GM19397 (cell line): ENCODE results near the gene OOSP4A.

Experiments used
- ATAC-seq: cut with Tn5 transposase; IDR thresholded peaks from one replicate; pipeline ENCODE4 v1.9.1; 2021; ENCODE audit warnings: mild to moderate bottlenecking, moderate library complexity; ENCODE audit not compliant: unreplicated experiment

Gene OOSP4A

GRCh38 chr11:59963733-59964132, at the start of gene OOSP4A:
OOSP4A (plus strand) TSS chr11:59964033; CDS start chr11:59964033, 0 bp downstream.
- no peak for ATAC-seq

GRCh38 chr11:59918480-59918879, 45.4 kb upstream of the OOSP4A start:
- no peak for ATAC-seq

DNA sequence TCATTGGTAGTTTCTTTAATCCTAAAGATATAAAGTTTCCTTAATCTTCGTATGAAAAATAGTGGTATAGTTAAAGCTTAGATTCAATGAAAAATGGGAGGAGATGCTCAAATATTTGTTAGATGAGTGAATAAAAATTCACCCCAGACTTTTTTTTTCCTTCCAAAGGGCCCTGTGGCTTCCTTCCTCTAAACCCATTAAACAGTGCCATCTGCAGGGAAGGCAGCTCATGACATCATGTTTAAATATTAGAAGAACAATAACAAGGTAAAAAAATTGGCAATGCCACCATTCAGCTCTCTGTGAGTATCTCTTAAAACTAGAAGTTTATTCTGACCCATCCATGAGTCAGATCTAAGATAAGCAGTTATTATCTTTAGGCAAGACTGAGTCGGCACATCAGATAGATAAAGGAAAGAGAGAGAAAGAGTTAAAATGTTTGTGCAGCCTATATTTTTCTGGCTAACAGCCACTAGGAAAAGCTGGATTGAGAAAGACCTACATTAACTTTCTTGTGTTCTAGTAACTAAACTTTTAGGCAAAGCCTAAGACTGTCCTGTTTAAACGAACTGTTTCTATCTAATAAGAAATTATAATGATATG, 44.7 kb upstream of the OOSP4A start:
- no peak for ATAC-seq

DNA sequence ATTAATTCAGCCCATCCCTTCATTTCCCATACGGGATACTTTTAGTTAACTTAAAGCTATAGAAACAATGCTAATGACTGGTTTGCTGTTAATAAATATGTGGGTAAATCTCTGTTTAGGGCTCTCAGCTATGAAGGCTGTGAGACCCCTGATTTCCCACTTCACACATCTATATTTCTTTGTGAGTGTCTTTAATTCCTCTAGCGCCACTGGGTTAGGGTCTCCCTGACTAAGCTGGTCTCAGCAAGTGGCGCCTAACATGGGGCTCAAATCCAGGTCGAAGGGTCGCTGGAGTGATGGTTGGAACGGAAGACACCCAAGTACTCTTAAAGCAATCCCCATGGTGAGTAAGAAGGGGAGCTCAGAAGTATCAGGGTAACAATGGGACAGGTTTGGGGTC, 40.0 kb upstream of the OOSP4A start:
- ATAC-seq, result no peak

- ATAC-seq, result no peak
These were observed 32.1 kb upstream of the OOSP4A start for GRCh38 chr11:59931688-59932087.

DNA sequence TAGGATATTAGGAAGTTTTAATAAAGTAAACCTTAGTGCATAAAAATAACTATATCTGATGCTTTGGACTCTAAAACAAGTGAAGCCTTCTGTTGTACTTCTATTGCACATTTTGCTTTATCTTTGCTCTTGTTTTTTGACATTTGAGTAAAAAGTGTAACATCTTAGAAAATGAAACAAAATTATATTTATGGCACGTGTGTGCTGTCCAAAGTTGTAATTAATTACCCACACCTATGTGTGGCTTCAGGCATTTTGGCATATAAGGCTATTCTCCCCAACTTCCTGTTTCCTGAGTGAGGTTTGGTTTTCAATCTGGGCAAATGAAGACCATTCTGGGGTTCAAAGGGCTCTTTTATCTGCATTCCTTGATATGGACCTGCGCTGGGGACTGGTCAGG, 25.7 kb upstream of the OOSP4A start, which contains the start of gene OOSP1:
Gene OOSP1 (plus strand): TSS at position 301 of the 400 bp plus-strand sequence. CDS start 23 bp downstream, at position 324.
- no peak for ATAC-seq

DNA sequence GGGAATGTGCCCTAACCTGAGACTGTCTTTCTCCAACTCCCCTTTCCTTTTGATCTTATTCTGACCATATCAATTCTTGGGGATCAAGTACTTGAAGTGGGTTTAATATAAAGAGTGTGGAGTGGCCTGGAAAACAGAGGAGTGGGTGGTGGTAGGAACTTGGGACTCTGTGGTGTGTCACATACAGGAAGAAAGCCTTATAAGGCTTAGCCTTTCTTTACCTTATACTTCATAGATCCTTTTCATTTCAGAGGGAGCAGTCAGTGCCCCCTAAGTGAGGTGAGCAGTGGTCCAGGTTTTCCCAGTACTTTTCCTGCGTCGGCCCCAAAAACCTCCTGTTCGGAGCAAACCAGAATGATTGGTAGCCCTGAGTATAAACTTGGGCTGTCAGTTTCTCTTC, 25.1 kb upstream of the OOSP4A start:
- no peak for ATAC-seq

DNA sequence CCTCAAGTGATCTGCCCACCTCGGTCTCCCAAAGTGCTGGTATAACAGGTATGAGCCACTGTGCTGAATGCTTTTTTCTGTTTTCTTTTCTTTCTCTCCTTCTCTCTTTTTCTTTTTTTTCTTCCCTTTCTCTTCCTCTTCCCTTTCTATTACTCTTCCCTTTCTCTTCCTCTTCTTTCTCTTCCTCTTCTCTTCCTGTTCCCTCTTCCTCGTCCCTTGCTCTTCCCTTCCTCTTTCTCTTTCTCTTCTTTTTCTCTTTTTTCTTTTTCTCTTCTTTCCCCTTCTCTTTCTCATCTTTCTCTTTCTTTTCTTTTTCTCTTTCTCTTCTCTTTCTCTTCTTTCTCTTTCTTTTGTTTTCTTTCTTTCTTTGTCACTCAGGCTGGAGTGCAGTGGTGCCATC, 24.4 kb upstream of the OOSP4A start:
- no peak for ATAC-seq

GRCh38 chr11:59941091-59941490, 22.7 kb upstream of the OOSP4A start:
- no peak for ATAC-seq

DNA sequence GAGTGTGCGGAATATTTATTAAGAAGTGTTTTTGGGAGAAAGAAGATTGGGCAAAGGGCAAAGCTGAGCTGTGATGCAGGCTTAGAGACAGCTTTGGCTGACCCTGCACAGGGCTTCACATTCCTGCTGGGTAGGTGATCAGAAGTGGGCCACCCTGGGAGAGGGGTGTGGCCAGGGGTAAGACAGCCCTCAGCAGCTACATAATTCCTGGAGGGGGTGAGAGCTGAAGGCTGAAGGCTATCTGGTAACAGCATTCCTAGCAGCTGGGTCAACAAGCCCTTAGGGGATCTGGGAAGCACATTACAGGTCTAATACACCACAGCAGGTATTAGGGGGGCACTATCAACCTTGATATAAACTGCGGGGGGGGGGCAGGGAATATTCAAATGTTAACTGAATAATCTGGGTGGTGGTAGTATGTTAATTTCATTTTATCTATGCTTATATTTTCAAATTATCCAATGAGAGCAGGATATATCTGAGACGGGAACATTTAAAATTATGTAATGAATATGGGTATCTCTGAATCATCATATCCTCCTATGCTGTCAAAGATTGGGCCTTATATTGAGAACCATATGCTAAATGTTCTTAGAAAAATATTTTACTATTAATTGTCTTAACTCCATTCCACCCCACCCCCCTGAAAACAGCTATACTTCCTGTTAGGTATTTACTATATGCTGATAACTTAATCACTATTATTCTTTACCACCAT, 19.7 kb upstream of the OOSP4A start:
- ATAC-seq, result no peak

DNA sequence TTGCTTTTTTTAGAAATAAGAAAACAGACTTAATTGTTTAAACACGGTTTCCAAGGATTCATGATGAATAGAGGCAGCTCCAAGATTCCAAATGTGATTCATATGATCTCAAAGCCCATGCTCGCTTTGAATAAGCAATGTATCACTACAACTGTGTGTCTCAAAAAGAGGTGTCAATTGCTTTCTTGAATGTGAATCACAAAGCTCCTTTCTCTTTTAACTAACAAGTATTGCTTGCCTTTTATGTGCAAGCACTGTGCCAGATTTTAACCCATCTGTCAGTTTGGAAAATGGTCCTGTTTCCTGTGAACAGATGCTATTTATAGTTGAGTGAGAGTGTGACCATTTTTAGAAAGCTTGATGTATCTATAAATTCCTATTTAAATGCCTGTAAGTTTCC, 19.1 kb upstream of the OOSP4A start:
- no peak for ATAC-seq

DNA sequence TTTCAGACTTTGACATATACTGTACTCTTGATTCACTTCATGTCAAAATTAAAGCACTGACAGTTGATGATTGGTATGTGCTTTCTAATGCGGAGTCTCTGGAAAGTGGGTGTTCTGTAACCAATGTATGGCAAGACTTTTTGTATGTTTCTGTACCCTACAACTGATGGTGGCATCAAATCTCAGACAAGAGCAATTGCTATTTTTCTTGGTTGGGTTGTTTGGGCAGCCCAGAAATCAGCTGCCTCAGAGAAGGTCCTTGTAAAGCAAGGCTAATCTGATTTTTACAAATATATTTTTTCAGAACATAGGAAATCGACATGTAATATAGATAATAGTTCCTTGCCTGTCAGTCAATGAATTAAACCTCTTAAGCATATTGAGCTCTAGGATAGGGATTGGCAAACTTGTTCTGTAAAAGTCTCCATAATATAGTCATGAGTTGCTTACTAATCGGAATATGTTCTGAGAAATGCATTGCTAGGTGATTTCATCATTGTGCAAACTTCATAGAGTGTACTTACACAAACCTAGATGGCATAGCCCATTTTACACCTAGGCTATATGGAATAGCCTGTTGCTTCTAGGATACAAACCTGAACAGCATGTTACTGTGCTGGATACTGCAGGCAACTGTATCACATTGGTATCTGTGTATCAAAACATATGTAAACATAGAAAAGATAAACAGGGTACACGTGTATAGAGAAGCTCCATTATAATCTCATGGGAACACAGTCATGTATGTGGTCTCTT, 10.2 kb upstream of the OOSP4A start:
- ATAC-seq, result no peak

DNA sequence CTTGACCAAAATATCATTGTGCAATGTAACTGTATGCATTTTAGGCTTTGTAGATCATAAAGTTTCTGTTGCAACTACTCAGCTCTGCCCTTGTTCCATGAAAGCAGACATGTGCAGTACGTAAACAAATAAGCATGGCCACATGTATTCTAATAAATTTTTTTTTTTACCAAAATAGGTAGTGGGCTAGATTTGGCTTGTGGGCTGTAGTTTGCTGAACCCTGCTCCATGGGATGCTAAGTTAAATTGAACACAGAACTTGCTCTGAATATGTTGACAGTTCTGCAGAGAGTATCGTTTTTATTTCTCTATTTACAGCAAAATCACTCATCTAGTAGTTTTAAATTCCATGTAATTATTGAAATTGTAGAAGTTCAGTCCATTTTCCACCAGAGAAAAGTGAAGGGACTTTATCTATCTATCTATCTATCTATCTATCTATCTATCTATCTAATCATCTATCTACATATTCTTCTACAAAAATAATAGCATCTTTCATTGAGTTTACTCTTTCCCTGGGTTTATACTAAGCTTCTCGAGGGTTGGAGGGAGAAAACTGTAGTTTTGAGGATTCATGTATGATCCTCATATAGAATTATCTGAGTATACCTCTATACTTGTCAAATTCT, 9.5 kb upstream of the OOSP4A start:
- no peak for ATAC-seq

DNA sequence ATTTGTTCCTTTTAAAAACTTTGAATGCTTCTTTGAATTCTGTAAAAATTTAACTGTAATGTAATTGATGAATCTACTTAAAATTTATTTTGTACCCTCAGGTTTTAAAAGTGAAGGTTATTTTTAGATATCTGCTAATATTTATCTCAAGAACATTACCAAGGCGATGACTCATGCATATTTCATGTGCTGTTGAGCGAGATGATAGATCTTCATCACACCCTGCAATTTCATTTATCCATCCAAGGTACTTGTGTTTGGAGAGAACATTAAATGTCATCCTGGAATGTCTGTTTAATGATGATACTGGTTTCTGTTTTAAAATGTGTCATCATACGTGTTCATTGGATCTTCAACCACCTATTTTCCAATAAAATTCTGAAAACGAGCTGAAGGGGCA, 6.7 kb upstream of the OOSP4A start:
- ATAC-seq, result no peak

- no peak for ATAC-seq
These were observed 3.1 kb upstream of the OOSP4A start for GRCh38 chr11:59960502-59961381.

GRCh38 chr11:59962107-59962482, 1.7 kb upstream of the OOSP4A start:
- ATAC-seq, result no peak

DNA sequence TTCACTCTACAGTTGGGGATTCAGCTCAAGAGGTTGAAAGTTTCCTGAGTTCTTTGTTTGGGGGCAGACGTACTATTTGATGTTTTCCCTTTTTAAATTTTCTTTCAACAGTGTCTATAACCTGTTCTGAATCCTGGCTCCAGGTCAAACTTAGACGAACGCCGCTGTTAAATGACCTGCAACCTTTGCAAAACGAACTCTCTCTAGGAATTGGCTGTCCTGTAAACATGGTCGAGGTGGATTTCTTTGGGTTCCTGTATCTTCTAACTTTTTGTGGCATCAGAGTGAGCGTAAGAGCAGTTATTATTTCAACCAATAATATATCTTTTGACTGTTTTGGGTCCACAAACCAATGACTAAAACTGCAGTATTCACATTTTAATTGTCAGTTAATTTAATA, 1.6 kb downstream of the OOSP4A start:
- no peak for ATAC-seq

DNA sequence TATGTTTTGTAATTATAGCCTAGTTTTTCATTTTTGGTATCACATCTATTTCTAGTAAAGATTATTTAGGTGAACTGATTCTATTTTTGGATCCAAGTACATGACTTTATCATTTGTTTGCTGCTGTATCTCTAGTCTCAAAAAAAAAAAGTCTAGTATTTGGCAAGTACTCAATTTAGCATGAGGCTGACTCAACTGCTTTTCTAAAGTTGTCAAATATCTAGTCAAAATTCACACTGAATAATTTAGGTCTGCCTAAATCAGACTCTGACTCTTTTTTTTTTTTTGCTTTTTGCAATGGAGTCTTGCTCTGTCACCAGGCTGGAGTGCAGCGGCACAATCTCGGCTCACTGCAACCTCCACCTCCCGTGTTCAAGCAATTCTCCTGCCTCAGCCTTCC, 2.4 kb downstream of the OOSP4A start:
- no peak for ATAC-seq

DNA sequence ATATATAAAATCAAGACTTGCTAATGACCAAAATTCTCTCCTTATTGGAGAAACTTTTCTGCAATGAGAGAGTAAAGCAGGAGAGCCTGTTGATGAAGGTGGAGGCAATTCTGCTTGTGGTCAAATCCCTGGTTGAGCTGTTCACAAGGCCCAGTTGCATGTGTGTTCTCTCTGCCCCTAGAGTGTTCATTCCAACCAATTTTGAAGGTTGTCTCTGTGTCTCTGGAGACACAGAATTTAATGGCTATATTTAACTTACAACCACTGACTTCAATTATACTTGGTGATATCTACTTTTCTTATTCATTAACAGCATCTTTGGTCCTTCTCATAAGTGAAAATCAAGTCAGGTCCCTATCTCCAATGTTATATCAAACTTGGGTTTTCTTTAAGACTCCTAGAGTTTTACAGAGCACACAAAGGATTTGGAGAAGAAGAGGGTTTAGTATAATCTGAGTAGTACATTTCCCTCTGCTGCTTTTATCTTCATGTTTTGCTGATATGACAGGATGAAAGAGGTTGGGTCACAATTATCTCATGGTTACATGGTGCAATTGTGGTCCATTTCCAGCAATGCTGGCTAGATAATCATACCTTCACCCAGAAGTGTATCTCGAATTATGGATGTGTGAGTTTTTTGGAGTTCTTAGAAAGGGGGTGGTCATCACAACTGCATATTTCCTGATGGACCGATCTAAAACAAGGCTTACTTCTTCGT, 4.0 kb downstream of the OOSP4A start:
- ATAC-seq, result no peak

- no peak for ATAC-seq
These were observed 4.6 kb downstream of the OOSP4A start for GRCh38 chr11:59968395-59968783.
